Subcutaneous adipose tissue (tissue), 4 donors: ENCODE measurements around the gene ACP6. TPM values are rescaled to one million over a fixed set of nuclear protein-coding genes. Genes with fewer than 3 reads are reported as not detected.

Source experiments
- total RNA-seq, 4 donors: library from RNA; depleted of rRNA; stranded (reverse); fragments of >200 nt; gene quantifications; one replicate each; pipeline ENCODE4 v1.1.0, GENCODE V29; 2016
- TF ChIP-seq, protein P1 (sequence below): fragments of 450-650 bp; IDR thresholded peaks from one replicate; pipeline ENCODE4 v1.5.1; 2016; ENCODE audit warnings: low read depth, mild to moderate bottlenecking, control low read depth, antibody characterized with exemption, moderate library complexity

Gene ACP6
- total RNA-seq, 4 donors from 2014 or later, result 4.2 to 19.2 (median 7.5) TPM

- TF ChIP-seq, protein P1, sequence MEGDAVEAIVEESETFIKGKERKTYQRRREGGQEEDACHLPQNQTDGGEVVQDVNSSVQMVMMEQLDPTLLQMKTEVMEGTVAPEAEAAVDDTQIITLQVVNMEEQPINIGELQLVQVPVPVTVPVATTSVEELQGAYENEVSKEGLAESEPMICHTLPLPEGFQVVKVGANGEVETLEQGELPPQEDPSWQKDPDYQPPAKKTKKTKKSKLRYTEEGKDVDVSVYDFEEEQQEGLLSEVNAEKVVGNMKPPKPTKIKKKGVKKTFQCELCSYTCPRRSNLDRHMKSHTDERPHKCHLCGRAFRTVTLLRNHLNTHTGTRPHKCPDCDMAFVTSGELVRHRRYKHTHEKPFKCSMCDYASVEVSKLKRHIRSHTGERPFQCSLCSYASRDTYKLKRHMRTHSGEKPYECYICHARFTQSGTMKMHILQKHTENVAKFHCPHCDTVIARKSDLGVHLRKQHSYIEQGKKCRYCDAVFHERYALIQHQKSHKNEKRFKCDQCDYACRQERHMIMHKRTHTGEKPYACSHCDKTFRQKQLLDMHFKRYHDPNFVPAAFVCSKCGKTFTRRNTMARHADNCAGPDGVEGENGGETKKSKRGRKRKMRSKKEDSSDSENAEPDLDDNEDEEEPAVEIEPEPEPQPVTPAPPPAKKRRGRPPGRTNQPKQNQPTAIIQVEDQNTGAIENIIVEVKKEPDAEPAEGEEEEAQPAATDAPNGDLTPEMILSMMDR, result no peak
Measured at GRCh38 chr1:147626739-147627138, 43.6 kb downstream of the ACP6 start.

- TF ChIP-seq, protein P1, result no peak
Measured at GRCh38 chr1:147626291-147626690, 44.0 kb downstream of the ACP6 start.

DNA sequence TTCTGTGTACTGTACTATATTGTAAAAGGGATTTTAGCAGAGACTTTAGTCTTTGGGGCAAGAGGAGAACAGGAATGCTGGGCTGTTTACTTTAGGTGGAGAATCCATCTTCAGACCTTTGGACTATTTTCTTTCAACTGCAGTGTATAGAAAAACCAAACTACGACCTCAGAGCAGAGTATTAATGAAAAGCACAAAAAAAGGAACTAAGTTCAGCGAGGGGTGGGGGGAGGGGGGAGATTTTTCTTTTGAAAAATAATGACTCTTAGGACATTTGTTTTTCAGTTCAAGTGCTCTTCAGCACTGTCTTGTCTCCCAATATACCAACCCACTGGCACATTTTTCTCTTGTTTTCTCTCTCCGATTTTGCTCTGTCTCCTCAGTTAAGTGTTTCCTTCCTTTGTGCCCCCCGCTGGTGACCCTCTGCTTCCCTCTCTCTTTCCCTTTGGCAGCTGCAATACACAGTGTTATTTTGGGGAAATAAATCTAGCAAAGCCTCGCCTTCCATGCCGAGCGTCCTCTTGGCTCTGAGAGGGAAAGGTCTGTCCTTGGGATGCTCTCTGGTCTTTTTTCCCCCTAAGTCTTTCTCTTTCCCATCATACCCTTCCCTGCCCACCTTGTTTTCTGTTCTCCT lies 44.8 kb downstream of the ACP6 start:
- TF ChIP-seq, protein P1, result no peak

DNA sequence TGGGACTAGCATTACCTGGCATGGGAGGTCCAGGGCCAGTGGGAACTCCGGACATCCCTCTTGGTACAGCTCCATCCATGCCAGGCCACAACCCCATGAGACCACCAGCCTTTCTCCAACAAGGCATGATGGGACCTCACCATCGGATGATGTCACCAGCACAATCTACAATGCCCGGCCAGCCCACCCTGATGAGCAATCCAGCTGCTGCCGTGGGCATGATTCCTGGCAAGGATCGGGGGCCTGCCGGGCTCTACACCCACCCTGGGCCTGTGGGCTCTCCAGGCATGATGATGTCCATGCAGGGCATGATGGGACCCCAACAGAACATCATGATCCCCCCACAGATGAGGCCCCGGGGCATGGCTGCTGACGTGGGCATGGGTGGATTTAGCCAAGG lies 45.8 kb downstream of the ACP6 start:
- TF ChIP-seq, protein P1, result no peak

DNA sequence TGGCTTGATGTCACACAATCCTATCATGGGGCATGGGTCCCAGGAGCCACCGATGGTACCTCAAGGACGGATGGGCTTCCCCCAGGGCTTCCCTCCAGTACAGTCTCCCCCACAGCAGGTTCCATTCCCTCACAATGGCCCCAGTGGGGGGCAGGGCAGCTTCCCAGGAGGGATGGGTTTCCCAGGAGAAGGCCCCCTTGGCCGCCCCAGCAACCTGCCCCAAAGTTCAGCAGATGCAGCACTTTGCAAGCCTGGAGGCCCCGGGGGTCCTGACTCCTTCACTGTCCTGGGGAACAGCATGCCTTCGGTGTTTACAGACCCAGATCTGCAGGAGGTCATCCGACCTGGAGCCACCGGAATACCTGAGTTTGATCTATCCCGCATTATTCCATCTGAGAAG lies 46.3 kb downstream of the ACP6 start:
- TF ChIP-seq, protein P1, result no peak

- TF ChIP-seq, protein P1, result no peak
Measured at GRCh38 chr1:147622731-147623130, 47.6 kb downstream of the ACP6 start.

DNA sequence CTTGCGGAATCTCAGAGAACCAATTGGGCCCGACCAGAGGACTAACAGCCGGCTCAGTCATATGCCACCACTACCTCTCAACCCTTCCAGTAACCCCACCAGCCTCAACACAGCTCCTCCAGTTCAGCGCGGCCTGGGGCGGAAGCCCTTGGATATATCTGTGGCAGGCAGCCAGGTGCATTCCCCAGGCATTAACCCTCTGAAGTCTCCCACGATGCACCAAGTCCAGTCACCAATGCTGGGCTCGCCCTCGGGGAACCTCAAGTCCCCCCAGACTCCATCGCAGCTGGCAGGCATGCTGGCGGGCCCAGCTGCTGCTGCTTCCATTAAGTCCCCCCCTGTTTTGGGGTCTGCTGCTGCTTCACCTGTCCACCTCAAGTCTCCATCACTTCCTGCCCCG lies 49.8 kb downstream of the ACP6 start:
- TF ChIP-seq, protein P1, result no peak
